HL-60/S4 treated with retinoic acid at 250 ng/mL for 4 days and 3 days (cell line): ENCODE measurements around the gene TALDO1.

Experiments used
- in situ Hi-C: fragments of 300-500 bp; cut with MboI; formaldehyde crosslinking; loops from 2 replicates; pipeline ENCODE4 v1.7.0; 2022; ENCODE audit warnings: low sequenced_read_pairs

TALDO1 gene

GRCh38 chr11:786235-787083 lies 39.2 kb downstream of the TALDO1 start:
- in situ Hi-C loops = no loop called here

- in situ Hi-C loops = no loop called here
These were observed 39.9 kb downstream of the TALDO1 start for GRCh38 chr11:787084-787675.

GRCh38 chr11:788009-788640 lies 40.9 kb downstream of the TALDO1 start:
- in situ Hi-C loops = no loop called here

- in situ Hi-C loops = no loop called here
These were observed 42.0 kb downstream of the TALDO1 start for GRCh38 chr11:788953-789940.

GRCh38 chr11:789943-790342 lies 42.7 kb downstream of the TALDO1 start, which contains the start of gene CEND1:
TSS of gene CEND1 (minus strand) at chr11:790090. CDS start at chr11:788576, 1,514 bp downstream.
- in situ Hi-C loops = no loop called here

GRCh38 chr11:790721-791564 lies 43.7 kb downstream of the TALDO1 start:
- in situ Hi-C loops = no loop called here

- in situ Hi-C loops = no loop called here
These were observed 44.6 kb downstream of the TALDO1 start for GRCh38 chr11:791658-792534.

- in situ Hi-C loops = no loop called here
These were observed 45.2 kb downstream of the TALDO1 start for GRCh38 chr11:792535-792821.

- in situ Hi-C loops = no loop called here
These were observed 45.6 kb downstream of the TALDO1 start for GRCh38 chr11:792873-793272.

- in situ Hi-C loops = no loop called here
These were observed 46.3 kb downstream of the TALDO1 start for GRCh38 chr11:793556-793955.

- in situ Hi-C loops = no loop called here
These were observed 46.9 kb downstream of the TALDO1 start for GRCh38 chr11:794013-794765.

- in situ Hi-C loops = no loop called here
These were observed 47.7 kb downstream of the TALDO1 start for GRCh38 chr11:794766-795633.

- in situ Hi-C loops = no loop called here
These were observed 48.6 kb downstream of the TALDO1 start for GRCh38 chr11:795634-796564.

GRCh38 chr11:796565-797295 lies 49.5 kb downstream of the TALDO1 start:
- in situ Hi-C loops = no loop called here

GRCh38 chr11:797296-798092 lies 50.2 kb downstream of the TALDO1 start:
- in situ Hi-C loops = no loop called here
